Pulmonary artery endothelial cell (primary cell): Measurements from ENCODE around the gene CETP. TPM values are rescaled to one million over a fixed set of nuclear protein-coding genes. Genes with fewer than 3 reads are reported as not detected.

Experiments
- DNase-seq: peaks from one replicate; pipeline ENCODE4 v3.0.0-alpha.2; 2011; ENCODE audit warnings: low read depth, low spot score
- total RNA-seq: library from RNA; depleted of rRNA; stranded (reverse); fragments of >200 nt; gene quantifications from 2 replicates; pipeline ENCODE4 v1.2.3, GENCODE V29; 2014

CETP gene, protein sequence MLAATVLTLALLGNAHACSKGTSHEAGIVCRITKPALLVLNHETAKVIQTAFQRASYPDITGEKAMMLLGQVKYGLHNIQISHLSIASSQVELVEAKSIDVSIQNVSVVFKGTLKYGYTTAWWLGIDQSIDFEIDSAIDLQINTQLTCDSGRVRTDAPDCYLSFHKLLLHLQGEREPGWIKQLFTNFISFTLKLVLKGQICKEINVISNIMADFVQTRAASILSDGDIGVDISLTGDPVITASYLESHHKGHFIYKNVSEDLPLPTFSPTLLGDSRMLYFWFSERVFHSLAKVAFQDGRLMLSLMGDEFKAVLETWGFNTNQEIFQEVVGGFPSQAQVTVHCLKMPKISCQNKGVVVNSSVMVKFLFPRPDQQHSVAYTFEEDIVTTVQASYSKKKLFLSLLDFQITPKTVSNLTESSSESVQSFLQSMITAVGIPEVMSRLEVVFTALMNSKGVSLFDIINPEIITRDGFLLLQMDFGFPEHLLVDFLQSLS
- total RNA-seq: 0.14 and 0.33 TPM in 2 replicates

DNA sequence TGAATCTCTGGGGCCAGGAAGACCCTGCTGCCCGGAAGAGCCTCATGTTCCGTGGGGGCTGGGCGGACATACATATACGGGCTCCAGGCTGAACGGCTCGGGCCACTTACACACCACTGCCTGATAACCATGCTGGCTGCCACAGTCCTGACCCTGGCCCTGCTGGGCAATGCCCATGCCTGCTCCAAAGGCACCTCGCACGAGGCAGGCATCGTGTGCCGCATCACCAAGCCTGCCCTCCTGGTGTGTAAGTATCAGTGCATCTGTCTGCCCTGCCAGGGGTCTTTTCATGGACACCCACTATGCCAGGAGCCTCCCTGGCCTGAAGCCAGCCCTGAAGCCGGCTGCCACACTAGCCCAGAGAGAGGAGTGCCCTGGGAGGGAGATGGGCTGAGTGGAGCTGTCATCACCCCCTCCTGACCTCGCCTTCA, at the start of gene CETP:
TSS of gene CETP (plus strand) at position 100 of the 431 bp plus-strand sequence. CDS start at position 130, 30 bp downstream.
- DNase-seq: no peak

DNA sequence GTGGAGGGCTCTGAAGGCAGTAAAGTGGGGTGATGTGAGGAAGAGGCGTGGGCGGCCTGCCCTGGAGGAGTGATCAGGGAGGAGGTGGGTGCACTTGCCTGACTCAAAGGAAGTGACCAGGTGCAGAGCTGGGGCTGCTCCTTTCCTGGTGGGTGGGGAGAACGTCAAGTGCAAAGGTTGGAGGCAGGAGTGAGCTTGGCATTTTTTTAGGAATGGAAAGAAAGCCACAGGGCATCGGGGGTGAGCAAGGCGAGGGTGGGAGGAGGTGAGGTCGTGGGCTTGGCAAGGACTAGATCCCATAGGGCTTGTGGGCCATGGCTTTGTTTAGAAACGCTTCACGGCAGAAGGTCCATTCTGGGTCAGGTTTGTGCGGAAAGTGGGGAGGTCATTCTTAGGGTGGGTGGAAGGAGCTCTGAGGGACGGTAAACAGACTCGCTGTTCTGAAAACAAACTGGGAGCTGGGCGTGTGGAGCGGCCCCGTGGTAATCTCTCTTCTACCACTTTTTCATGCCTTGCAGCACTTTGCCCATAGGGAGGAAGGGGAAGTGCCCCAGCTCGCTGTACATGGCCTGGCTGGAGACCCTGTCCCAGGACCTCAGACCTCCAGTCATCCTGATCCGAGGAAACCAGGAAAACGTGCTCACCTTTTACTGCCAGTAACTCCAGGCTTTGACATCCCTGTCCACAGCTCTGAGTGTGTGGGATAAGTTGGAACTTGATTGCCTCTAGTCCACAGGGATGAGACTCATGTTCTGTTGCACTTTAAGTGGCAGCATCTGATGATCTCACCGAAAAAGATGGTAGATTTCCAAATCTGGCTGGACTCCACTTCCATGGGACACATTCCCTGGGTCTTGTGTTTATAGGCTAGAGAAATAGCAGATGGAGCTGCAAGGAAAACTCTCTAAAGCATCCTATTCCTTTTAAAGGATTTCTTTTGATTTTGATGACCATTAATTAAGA, 48.7 kb upstream of the CETP start:
- DNase-seq: no peak

DNA sequence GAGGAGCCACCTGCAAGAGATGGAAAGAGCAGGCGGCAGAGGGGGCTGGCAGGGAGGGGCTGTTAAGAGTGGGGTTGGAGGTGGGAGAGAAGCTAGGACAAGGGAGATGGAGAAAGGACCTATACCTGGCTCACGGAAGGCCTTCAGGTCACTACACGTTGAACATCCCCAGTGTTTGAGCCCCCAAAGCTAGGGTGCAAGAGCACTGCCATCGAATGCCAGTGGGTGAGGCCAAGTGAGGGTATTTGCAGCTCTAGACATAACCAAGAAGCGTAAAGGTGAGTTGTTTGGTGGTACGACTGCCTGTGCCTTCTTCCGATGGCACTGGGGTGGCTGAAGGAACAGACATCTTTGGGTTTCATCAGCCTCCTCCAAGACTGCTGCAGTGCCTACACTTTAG, 46.9 kb upstream of the CETP start:
- no peak for DNase-seq

DNA sequence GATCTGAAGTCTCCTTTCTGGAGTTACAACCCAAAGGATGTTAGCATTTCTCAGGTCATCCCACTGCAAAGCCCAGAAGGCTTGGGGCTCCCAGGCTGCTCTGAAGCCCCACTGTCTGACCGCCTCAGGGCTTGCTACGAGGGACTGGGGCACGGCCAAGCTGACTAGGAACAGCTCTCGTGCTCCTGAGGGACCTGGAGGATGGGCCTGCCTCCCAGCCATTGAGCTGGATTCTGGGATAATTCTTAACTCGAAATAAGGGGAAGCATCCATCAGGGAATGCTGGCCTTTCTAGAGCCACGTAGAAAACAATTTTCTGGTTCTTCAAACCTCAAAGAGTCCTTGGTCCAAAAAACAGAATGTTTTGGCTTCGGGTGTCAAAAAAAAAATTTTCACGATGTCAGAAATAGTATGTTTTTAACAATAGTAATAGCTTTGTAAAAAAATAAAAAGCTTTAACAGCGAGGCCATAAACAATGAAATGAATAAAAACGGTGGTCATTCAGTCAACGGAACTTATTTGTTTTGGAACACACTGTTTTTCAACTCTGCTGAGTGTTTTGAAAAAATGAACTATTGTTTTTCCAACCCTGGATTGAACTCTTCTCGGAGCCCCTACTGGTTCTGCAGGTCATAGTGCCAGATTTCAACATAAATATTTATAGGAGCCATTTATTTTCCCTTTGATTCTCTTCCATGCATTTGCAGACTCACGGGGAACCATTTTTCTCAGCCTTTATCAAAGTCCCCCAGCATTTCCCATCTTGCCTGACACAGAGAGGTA, 46.2 kb upstream of the CETP start:
- DNase-seq: no peak

DNA sequence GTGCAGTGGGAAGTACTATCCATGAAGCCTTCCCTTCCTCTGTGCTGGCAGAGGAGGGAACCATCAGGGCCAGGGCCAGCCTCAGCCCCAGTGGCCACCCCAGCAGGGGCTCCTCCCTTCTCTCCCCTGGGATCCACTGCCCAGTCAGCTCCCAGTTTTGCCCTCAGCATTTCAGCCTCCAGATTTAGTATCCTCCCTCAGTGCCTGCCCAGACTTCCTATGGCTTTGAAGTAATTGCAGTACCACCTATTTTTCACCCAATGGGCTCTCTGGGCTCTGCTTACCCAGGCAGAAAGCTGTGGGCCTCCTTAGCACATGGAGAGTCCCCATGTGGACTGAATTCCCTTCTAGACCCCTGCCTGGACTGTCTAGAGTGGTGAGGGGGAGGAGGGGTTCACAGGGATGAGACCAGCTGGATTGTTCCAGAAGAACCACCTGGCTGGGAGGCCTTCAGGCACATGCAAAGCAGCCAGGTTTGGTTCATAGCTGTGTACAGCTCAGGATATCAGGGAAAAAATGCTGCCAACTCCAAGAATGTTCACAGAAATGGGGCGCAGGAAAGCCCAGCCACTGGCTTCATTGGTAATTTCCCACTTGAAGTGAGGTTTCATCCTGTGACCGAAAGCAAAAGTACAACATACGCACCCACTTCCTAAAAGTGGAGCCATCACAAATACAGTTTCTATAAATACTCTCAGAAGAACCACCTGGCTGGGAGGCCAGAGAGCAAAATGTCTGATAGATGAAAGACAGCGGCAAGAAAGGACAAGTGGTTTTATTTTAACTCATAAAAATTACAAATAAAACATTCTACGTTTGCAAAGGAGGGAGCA, 45.0 kb upstream of the CETP start:
- no peak for DNase-seq

DNA sequence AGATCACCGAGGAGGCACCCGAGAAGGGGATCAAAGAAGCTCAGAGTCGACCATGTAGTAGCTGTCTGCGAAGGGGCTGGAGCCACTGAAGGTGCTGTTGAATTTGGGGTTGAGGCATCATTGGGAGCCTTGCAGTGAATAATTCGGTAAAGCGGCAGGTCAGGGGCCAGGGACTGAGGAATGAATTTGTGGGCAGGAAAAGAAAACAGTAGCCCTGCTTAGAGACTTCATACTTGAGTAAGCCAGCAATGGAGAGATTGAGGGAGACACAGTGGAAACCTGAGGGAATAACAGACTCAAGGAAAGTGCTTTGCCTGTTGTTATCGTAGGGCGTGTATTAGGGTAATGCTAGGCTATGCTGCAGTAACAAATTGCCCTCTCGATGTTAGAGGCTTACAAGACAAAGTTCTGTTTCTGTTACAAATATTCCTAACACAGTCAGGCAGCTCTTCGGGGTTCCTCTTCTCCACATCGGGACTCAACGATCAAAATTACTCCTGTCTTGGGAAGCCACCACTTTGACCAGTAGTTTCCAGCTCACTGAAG, 43.2 kb upstream of the CETP start:
- no peak for DNase-seq

DNA sequence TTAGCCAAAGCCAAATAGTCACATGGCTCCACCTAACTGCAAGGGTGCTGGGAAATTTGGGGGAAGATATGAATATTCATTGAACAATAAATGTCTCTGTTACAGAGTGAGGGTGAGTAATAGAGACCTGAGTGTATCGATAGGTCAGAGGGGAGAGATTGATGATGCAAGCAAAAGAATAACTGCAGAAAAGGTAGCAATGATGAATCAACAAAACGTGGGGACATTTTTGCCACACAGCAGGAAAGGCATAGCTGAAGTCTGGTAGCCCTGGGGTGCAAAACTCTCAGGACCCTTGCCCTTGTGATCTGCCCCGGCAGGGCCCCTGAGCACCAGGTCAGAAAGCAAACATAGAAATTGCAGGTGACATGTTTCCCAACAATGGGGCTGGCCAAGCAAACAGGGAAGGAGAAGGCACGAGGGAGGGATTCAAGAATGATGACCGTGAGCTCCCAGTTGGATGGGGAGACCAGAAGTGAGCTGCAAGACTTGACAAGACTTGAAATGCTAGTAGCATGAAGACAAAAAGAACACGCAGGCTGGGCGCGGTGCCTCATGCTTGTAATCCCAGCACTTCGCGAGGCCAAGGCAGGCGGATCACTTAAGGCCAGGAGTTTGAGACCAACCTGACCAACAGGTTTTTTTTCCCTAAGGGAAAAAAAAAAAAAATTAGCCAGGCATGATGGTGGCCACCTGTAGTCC, 42.5 kb upstream of the CETP start:
- no peak for DNase-seq

DNA sequence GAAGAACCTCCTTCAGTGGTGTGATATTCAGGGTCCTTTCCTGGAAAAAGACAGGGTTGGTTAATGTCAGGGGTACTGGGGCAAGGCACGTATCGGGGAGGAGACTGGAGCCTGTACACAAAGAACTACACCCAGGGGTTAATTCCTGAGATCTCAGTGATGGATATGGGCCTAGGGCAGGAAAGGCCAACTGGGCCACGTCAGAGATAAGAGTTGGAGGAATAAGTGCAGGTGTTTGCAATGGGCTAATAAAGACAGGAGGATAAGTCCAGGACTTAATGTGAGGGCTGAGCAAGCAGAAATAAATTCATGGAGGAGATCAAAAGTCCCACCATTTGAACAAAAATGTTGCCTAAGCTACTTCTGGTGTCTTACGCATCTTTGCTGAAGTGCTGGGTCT, 40.2 kb upstream of the CETP start:
- DNase-seq: no peak

DNA sequence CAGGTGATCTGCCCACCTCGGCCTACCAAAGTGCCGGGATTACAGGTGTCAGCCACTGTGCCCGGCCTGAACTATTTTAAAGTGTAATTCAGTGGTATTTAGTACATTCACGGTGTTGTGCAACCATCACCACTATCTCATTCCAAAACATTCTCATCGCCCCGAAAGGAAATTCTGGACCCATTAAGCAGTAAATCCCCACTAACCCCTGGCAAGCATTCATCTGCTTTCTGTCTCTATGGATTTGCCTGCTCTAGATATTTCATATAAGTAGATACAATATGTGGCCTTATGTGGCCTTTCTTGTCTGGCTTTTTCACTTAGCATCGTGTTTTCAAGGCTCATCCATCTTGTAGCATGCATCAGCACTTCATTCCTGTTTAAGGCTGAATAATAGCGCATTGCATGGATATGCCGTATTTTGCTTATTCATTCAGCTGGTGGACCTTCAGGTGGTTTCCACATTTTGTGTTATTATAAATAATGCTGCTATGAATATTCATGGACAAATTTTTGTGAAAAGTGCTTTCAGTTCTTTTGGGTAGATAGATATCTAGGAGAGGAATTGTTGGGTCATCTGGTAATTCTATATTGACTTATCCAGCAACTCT, 38.2 kb upstream of the CETP start:
- DNase-seq: no peak

DNA sequence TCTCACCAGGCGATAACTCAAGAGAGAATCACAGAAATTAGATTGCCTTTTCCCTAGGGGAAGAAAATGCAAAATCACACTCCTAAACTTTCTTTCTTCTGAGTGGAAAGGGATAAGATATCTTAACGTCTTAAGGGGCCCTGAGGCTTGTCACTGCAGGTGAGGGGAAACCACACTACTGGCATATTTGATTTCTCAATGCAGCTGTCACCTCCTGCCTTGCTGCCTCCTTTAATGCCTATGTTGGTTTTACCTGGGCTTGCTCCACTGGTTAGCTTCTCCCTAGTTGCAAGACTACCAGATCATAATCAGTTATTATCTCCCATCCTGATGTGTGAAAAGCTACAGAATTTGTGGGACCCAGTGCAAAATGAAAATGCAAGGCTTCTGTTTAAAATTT, 34.3 kb upstream of the CETP start:
- no peak for DNase-seq

DNA sequence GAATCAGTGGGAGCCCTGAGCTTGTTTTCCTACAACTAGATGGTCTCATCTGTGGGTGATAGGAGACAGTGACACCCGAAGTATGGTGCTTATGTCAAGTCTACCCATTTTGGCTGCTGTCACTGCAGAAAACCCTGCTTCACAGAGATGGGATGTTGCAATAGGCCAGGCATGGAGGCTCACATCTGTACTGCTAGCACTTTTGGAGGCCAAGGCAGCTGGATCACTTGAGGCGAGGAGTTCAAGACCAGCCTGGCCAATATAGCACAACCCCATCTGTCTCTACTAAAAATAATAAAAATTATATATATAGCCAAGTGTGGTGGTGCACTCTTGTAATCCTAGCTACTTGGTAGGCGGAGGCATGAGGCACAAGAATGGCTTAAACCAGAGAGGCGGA, 32.1 kb upstream of the CETP start:
- DNase-seq: no peak

DNA sequence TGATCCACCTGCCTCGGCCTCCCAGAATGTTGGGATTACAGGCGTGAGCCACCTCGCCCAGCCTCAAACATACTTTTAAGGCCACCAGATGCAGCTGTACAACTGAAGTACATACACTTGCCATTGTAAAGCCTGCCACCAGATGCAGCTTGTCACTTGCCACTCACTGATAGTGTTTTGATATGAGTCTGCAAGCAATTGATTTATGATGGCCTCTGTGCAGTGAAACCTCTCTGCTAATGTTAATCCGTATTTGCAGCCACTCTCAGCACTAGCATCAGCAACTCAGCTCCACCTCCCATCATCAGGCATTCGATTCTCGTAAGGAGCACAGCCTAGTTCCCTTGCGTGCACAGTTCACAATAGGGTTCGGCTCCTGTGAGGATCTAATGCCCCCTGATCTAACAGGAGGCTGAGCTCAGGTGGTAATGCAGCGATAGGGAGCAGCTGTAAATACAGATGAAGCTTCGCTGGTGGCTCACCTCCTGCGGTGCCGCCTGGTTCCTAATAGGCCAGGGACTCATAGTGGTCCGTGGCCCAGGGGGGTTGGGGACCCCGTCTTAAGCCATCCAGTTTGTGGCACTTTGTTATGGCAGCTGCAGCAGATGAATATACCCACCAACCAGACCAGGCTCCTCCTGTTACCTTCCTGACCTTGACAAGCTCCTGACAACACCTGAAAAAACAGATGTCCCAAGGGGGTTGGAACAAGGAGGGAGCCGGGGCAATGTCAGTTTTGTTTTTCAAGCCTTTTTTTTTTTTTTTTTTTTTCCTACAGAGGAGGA, 31.1 kb upstream of the CETP start:
- DNase-seq: no peak

DNA sequence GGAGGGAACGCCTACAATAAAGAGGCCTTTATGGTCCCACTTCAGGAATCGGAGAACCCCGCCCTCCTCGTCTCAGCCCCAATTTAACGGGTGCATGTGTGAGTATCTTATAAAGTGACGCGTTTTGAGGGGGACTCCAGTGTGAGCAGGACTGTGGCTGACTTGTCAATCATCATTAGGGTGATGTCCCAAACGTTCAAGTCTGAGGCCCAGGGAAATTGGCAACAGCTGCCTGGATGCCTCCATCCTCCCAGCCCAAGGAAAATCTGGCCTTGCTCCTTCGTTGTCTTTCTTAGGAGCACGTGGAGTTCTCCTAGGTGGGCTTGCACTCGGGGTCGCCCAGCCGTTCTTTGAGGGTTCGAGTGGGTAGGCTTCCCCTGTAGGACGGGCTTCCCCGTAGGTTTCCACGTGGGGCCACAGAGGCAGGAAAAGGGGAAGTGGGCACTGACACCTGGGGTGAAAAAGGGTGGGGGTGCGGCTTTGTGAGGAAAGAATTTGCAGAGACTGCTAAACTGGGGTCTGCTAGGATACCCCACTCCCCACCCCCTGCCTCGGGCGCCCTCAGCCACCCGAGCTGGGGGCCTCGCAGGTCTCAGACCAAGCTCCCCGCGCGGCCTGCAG, 30.4 kb upstream of the CETP start:
- DNase-seq: no peak

DNA sequence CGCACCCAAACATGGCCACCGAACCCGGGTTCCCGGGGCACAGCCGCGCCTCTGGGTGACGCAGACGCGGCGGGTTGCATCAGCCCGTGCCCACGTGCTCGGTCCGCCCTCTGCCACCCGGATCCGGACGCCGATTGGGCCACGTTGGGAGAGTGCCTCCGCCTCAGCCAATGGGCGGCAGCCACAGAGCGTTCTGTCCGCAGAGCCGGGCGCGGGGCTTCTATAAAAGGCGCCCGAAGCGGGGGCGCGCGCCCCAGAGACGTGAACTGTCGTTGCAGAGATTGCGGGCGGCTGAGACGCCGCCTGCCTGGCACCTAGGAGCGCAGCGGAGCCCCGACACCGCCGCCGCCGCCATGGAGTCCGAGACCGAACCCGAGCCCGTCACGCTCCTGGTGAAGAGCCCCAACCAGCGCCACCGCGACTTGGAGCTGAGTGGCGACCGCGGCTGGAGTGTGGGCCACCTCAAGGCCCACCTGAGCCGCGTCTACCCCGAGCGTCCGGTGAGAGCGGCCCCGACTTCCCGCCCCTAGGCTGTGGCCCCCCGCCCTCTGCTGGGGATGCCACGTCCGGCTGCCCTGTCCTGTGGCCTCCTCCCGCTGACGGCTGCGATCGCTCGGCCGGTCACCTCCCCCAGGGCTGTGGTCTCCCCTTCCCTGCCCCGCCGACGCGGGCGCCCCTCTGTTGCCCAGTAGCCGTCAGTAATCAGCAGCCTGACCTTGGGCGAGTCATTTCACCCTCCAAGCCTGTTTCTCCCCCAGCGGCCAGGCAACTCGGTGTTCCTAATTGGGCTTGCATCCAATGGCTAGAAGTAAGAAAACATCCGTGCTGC, 29.6 kb upstream of the CETP start, which contains the start of gene HERPUD1:
TSS of gene HERPUD1 (plus strand) at position 251 of the 829 bp plus-strand sequence. CDS start at position 354, 103 bp downstream.
- peak; percentile 88 for DNase-seq

DNA sequence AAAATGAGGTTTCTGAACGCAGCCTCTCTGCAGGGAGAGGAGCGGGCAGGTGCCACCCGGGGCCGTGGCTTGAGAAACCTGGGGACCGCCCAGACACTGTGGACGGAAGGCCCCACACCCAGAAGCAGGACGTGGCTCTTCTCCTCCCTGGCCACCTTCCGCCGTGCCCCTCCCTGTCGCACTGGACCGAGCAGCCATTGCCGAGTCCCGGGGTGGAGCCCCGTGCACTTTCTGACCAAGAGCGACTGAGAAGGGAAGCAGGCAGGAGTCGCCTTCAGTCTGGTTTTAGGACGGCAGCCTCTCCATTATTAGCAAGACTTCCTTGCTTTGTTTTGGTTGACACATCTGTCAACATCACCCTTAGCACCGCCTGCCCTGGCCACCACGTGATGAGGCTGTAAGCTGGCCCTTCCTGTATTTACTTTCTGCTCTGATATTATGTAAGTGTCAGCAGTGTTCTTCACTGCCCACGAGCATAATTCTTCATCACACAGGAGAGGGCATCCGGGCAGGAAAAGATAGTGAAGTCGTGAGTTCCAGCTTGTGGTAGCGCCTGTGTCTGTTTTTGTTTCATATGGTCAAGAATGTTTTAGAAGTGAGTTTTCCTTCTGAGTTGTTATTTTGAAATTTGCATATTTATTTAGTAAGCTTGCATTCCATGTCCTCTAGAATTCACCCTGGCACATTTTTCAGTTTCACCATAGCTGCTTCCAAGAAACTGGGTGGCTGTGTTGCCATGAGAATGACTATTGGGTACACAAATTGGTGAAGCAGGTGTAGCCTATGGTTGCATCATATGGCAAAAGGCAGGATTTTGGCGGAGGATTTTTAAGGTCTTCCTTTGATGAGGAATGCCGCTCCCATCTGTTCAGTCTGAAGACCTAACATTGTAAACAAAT, 28.8 kb upstream of the CETP start:
- DNase-seq: peak; percentile 70
